ENCODE results near the gene BICRAL. TPM values are rescaled to one million over a fixed set of nuclear protein-coding genes. Genes with fewer than 3 reads are reported as not detected.
A peak's percentile ranks its signal among the peaks of the same experiment; 100 is the strongest.
"Not testable (repeated sequence)": the region's sequence is repeated elsewhere in the genome, so short reads cannot be mapped to it uniquely, and the experiment has no call there.

BICRAL gene
- total RNA-seq, 1 donor from 2014 or later, result 25.1 TPM

- no peak for DNase-seq (ENCODE audit: low spot score)
Measured at GRCh38 chr6:42845327-42845694, 63.5 kb downstream of the BICRAL start.

- DNase-seq (ENCODE audit: low spot score), result no peak
Measured at GRCh38 chr6:42846505-42846904, 64.7 kb downstream of the BICRAL start.

- DNase-seq (ENCODE audit: low spot score), result no peak
Measured at GRCh38 chr6:42848700-42849099, 66.8 kb downstream of the BICRAL start.

- no peak for DNase-seq (ENCODE audit: low spot score)
Measured at GRCh38 chr6:42851599-42851998, 69.7 kb downstream of the BICRAL start.

- DNase-seq (ENCODE audit: low spot score), result no peak
Measured at GRCh38 chr6:42860036-42860435, 78.2 kb downstream of the BICRAL start.

GRCh38 chr6:42860481-42860880, 78.6 kb downstream of the BICRAL start:
- DNase-seq (ENCODE audit: low spot score), result no peak

- DNase-seq (ENCODE audit: low spot score), result no peak
Measured at GRCh38 chr6:42864602-42865001, 82.8 kb downstream of the BICRAL start.

GRCh38 chr6:42870145-42870936, 88.5 kb downstream of the BICRAL start:
- DNase-seq (ENCODE audit: low spot score), result no peak

GRCh38 chr6:42871711-42872110, 89.9 kb downstream of the BICRAL start:
- no peak for DNase-seq (ENCODE audit: low spot score)

GRCh38 chr6:42873313-42873712, 91.5 kb downstream of the BICRAL start:
- DNase-seq (ENCODE audit: low spot score), result no peak

GRCh38 chr6:42877695-42878094, 95.8 kb downstream of the BICRAL start:
- DNase-seq (ENCODE audit: low spot score), result no peak

- peak; percentile 86 for DNase-seq (ENCODE audit: low spot score)
Measured at GRCh38 chr6:42879372-42880239, 97.8 kb downstream of the BICRAL start, which contains the start of gene RPL7L1. Gene RPL7L1 (plus strand): TSS chr6:42879616. CDS start chr6:42879911, 295 bp downstream.

- not testable (repeated sequence) for DNase-seq (ENCODE audit: low spot score)
Measured at GRCh38 chr6:42880240-42880817, 98.5 kb downstream of the BICRAL start.

- DNase-seq (ENCODE audit: low spot score), result not testable (repeated sequence)
Measured at GRCh38 chr6:42880871-42881270, 99.0 kb downstream of the BICRAL start.

GRCh38 chr6:42885702-42886101, 103.8 kb downstream of the BICRAL start:
- DNase-seq (ENCODE audit: low spot score), result no peak

GRCh38 chr6:42888201-42888600, 106.3 kb downstream of the BICRAL start:
- DNase-seq (ENCODE audit: low spot score), result not testable (repeated sequence)

GRCh38 chr6:42889815-42890214, 108.0 kb downstream of the BICRAL start:
- DNase-seq (ENCODE audit: low spot score), result no peak

GRCh38 chr6:42890311-42891198, 108.7 kb downstream of the BICRAL start:
- DNase-seq (ENCODE audit: low spot score), result peak; percentile 95

- DNase-seq (ENCODE audit: low spot score), result no peak
Measured at GRCh38 chr6:42891199-42891722, 109.4 kb downstream of the BICRAL start.

- not testable (repeated sequence) for DNase-seq (ENCODE audit: low spot score)
Measured at GRCh38 chr6:42894041-42894828, 112.4 kb downstream of the BICRAL start.
